Type B pancreatic cell (in vitro differentiated cells): Measurements from ENCODE around the gene SPR. TPM values are rescaled to one million over a fixed set of nuclear protein-coding genes. Genes with fewer than 3 reads are reported as not detected.
A peak's percentile ranks its signal among the peaks of the same experiment; 100 is the strongest.

ENCODE experiments used
- DNase-seq: peaks from one replicate; pipeline ENCODE4 v3.0.0; 2021; ENCODE audit warnings: mixed read lengths; ENCODE audit not compliant: unreplicated experiment; ENCODE audit errors: extremely low spot score
- H3K27ac Mint-ChIP-seq: 2 replicates; pipeline ENCODE4 v1.8.0; 2021; ENCODE audit warnings: mild to moderate bottlenecking, mixed read lengths
- H3K27me3 Mint-ChIP-seq: 2 replicates; pipeline ENCODE4 v1.8.0; 2021; ENCODE audit warnings: mixed read lengths
- H3K36me3 Mint-ChIP-seq: 2 replicates; pipeline ENCODE4 v1.8.0; 2021; ENCODE audit warnings: mixed read lengths
- H3K4me1 Mint-ChIP-seq: one replicate; pipeline ENCODE4 v1.8.0; 2021; ENCODE audit warnings: mixed read lengths; ENCODE audit not compliant: unreplicated experiment
- H3K4me3 Mint-ChIP-seq: 2 replicates; pipeline ENCODE4 v1.8.0; 2021; ENCODE audit warnings: mild to moderate bottlenecking, mixed read lengths
- H3K9me3 Mint-ChIP-seq: 2 replicates; pipeline ENCODE4 v1.8.0; 2021; ENCODE audit warnings: mixed read lengths
- CTCF ChIP-seq: fragments of 200-600 bp; sonication (generic); conservative IDR thresholded peaks from 2 replicates; pipeline ENCODE4 v1.5.0; 2021; ENCODE audit warnings: antibody characterized with exemption, mild to moderate bottlenecking
- total RNA-seq: library from RNA; stranded (reverse); gene quantifications from 2 replicates; pipeline ENCODE4 v1.2.1, GENCODE V29; 2021; ENCODE audit warnings: low replicate concordance

SPR gene
- total RNA-seq, 1 donor from 2014 or later: 12.4 TPM

GRCh38 chr2:72914589-72915319 lies 27.5 kb downstream of the SPR start:
- Mint-ChIP-seq H3K27me3 (peaks cover 86% of the 10 kb centered on the region), H3K4me1 (peaks cover 5% of the 10 kb centered on the region), H3K36me3 (no peaks in the 10 kb centered on the region), H3K27ac (peak overlapping the region; percentile 11), H3K4me3 (peak overlapping the region; percentile 76), H3K9me3 (no peaks in the 10 kb centered on the region)
- TF ChIP-seq CTCF: no peak
- peak; percentile 60 for DNase-seq

GRCh38 chr2:72915320-72915906 lies 28.2 kb downstream of the SPR start:
- Mint-ChIP-seq H3K4me1 (peaks cover 5% of the 10 kb centered on the region), H3K27me3 (peaks cover 86% of the 10 kb centered on the region), H3K9me3 (no peaks in the 10 kb centered on the region), H3K27ac (peak overlapping the region; percentile 11), H3K4me3 (peak overlapping the region; percentile 76), H3K36me3 (no peaks in the 10 kb centered on the region)
- peak; percentile 50 for DNase-seq
- TF ChIP-seq CTCF: no peak

- H3K4me1 Mint-ChIP-seq: peaks cover 5% of the 10 kb centered on the region
- peaks cover 86% of the 10 kb centered on the region for H3K27me3 Mint-ChIP-seq
- TF ChIP-seq CTCF: no peak
- no peaks in the 10 kb centered on the region for H3K9me3 Mint-ChIP-seq
- no peak overlapping the region for H3K27ac Mint-ChIP-seq
- H3K4me3 Mint-ChIP-seq: peak overlapping the region; percentile 76
- DNase-seq: peak; percentile 72
- no peaks in the 10 kb centered on the region for H3K36me3 Mint-ChIP-seq
Observed at GRCh38 chr2:72915907-72916742, 28.9 kb downstream of the SPR start.

GRCh38 chr2:72916743-72917137 lies 29.5 kb downstream of the SPR start:
- no peaks in the 10 kb centered on the region for H3K9me3 Mint-ChIP-seq
- no peak for TF ChIP-seq CTCF
- no peak overlapping the region for H3K27ac Mint-ChIP-seq
- peak; percentile 69 for DNase-seq
- peaks cover 86% of the 10 kb centered on the region for H3K27me3 Mint-ChIP-seq
- no peaks in the 10 kb centered on the region for H3K36me3 Mint-ChIP-seq
- H3K4me3 Mint-ChIP-seq: peak overlapping the region; percentile 84
- H3K4me1 Mint-ChIP-seq: peaks cover 5% of the 10 kb centered on the region

- TF ChIP-seq CTCF: no peak
- Mint-ChIP-seq H3K27me3 (peaks cover 86% of the 10 kb centered on the region), H3K4me1 (peaks cover 5% of the 10 kb centered on the region), H3K27ac (no peak within 1 kb of the TSS), H3K9me3 (no peaks in the 10 kb centered on the region), H3K36me3 (no peaks in the 10 kb centered on the region), H3K4me3 (peak within 1 kb of the TSS; percentile 84)
- DNase-seq: peak; percentile 77
Observed at GRCh38 chr2:72917138-72917876, 30.1 kb downstream of the SPR start, which contains the start of gene EMX1. EMX1 (plus strand) TSS chr2:72917519; CDS start chr2:72917853, 334 bp downstream.
